Adrenal gland (tissue), 5 donors: ENCODE measurements around the gene PAX5.

Experiments used
- CTCF ChIP-seq, 6 experiments: fragments of 450-650 bp in 4 of 6; fragments of 200-600 bp in 2 of 6; sonication (generic) in 1 of 6; IDR thresholded peaks; 1 replicate in 5 of 6; 2 replicates in 1 of 6; pipeline versions ENCODE4 v1.5.1 to v1.8.0; 2016 to 2021; ENCODE audit warnings: antibody characterized with exemption in 6 of 6, mild to moderate bottlenecking in 2 of 6, moderate library complexity in 1 of 6
- POLR2A ChIP-seq, 2 donors: fragments of 450-650 bp; IDR thresholded peaks; one replicate each; pipeline ENCODE4 v1.6.1; 2017; ENCODE audit warnings: antibody characterized with exemption in 2 of 2, mild to moderate bottlenecking in 2 of 2, moderate library complexity in 1 of 2
- donor health status: DM: no; HTN: no; CAD: no.

GRCh38 chr9:36922548-36922947 is 111.5 kb downstream of the PAX5 start:
- TF ChIP-seq POLR2A (IDR thresholded peaks at IDR 0.05) (no peak), CTCF (IDR thresholded peaks at IDR 0.05) (no peak)
